T-helper 2 cell (primary cell): ENCODE measurements around the gene APOBEC3G.

ENCODE experiments used
- DNase-seq, 5 experiments: peaks; one replicate each; pipeline versions ENCODE4 v3.0.0 to v3.0.0-alpha.2; 2012 to 2022

Gene APOBEC3G

DNA sequence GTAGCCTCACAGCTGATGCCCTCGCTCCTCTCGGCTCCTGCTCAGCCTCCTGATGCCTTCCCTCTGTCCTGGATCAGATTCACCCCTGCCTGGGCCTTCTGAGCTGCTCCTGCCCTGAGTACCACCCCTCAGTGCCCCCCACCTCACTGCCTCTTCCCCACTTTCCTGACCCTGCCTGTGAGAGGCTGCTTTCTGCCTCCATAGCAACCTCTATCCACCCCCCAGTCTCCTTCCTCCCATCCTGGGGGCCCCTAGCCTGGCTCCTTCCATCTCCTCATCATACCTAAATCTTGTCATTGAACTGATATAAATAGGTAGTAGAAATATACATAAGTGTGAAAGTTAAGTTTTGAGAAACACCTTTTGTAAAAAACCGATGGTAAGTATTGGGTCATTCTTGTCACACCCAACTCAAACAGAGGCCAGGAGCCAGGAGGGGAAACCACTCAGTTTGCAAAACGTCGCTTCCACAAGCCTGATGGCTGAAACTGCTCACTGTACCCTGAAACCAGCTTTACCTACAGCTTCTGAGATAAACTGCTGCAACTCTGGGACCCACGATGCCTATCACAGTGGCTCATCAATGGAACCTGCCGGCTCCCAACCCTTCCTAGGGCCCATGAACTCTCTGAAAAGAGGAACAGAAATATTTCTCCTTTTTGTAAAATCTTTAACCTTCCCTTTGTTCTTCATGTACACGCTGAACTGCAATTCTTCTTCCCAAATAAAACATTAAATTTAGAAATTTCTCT is 15.2 kb downstream of the APOBEC3G start:
- peak in 1 of 5 experiments; percentile 57 for DNase-seq

- peak in 2 of 5 experiments; percentile 60 to 77 for DNase-seq
Measured at GRCh38 chr22:39094717-39095389, 17.8 kb downstream of the APOBEC3G start.

GRCh38 chr22:39095971-39096370 is 18.9 kb downstream of the APOBEC3G start:
- no peak for DNase-seq

GRCh38 chr22:39097098-39098020 is 20.3 kb downstream of the APOBEC3G start, which contains the start of gene APOBEC3H:
Gene APOBEC3H (plus strand): TSS chr22:39097244. CDS start chr22:39100279, 3,035 bp downstream.
- DNase-seq = peak in 2 of 5 experiments; percentile 53 to 69

- DNase-seq = peak in 1 of 5 experiments; percentile 22
Measured at GRCh38 chr22:39098026-39098425, 21.0 kb downstream of the APOBEC3G start.

GRCh38 chr22:39098576-39098975 is 21.5 kb downstream of the APOBEC3G start:
- DNase-seq = no peak

DNA sequence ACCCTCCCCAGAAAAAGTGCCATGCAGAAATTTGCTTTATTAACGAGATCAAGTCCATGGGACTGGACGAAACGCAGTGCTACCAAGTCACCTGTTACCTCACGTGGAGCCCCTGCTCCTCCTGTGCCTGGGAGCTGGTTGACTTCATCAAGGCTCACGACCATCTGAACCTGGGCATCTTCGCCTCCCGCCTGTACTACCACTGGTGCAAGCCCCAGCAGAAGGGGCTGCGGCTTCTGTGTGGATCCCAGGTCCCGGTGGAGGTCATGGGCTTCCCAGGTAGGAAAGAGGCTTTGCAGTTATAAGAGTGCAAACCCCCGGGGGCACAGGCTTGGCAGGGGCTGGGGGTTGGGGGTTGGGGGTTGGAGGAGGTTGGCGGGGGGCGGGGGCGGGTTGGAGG is 24.2 kb downstream of the APOBEC3G start:
- DNase-seq = no peak

DNA sequence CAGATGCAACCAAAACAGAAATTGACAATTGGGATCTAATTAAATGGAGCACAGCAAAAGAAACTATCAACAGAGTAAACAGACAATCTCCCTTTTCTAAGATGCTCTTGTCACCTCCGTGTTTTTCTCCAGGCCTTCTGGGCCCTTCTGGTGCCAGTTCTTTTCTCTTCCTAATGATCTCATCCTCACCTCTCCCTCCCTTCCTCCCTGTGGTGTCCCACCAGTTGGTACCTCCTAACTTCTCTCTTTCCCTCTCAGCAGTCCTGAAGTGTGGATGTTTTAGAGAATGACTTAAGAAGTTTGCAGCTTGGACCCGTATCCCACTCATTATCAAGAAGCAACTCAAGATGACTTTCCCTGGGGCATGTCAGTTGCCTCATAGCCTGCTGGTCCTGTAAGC is 26.4 kb downstream of the APOBEC3G start:
- no peak for DNase-seq

DNA sequence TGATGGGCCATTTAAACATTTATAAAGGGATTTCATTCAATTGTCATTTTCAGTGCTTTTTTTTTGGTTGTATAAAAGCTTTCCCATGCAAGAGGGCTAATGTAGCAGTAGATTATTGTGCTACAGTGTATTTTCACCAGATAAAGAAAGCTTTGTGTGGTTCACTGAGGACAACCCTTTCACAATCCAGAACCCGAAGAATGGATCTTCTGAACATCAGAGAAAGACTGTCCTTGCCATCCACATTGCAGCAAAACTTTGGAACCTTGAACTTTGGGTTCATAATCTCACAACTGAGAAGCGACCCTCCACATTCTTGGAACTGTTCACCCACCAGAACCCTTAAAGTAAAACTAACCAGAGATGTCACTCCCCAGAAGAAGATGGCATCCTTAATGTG is 29.3 kb downstream of the APOBEC3G start:
- DNase-seq = no peak

DNA sequence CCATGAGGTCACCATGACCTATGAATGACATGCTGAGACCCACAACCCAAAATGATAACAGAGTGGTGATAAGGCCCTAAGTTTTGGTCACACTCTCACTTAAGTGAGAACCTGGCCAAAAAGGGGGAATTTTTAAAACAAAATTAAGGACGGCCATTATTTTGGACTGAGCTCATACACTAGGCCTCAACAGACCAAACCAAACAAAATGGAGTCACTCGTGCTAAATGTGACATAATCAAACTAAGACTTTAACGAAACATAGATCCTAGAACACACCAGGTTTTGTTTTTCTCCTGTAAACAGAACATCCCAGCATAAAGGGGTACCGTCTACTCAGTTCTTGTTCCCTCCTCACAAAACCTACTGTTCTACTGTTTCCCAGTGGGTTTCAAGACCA is 31.4 kb downstream of the APOBEC3G start:
- no peak for DNase-seq

DNA sequence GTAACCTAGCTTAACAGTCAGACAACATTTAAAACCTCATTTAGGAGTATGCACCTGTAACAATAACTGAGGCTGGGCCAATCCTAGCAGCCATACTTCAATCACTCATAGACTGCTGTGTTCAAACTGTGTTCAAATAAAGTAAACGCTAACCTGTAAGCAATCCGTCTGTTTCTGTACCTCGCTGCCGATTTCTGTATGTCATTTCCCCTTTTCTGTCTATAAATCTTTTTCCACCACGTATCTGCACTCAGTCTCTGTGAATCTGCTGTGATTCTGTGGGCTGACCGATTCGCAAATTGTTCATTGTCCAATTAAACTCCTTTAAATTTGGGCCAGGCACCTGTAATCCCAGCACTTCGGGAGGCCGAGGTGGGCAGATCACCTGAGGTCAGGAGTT is 32.3 kb downstream of the APOBEC3G start:
- no peak for DNase-seq

- no peak for DNase-seq
Measured at GRCh38 chr22:39110631-39111561, 33.8 kb downstream of the APOBEC3G start.

DNA sequence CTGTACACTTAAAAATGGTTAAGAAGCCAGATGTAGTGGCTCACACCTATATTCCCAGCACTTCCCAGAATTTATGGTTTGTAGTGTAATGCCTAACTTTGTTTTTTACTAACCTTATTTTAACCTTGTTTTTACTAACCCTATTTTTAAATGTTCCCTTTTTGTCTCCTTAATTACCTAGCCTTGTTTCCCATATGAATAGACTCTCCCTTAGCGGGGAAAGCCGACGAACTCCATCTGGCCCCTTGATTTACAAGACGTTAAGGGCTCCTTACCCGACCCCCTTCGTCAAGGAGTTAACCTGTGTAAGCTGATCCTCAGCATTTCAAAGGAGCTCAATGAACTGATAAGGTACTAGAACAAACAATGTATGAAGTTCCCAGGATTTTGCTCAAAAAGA is 37.0 kb downstream of the APOBEC3G start:
- DNase-seq = no peak

DNA sequence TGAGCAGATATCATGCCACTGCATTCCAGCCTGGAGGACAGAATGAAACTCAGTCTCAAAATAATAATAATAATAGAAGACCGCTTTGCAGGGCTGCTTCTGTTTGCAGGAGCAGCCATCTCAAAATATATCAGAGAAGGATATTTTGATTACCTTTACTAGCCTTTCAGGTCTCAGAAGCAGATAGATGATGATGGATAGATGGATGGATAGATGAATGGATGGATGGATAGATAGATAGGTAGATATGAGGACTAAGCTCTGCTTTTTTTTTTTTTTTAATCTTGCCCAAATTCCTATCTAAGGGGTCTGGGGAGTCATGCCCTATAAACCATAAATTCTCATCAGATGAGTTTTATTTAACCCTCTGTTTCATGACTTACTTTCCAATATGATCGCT is 38.5 kb downstream of the APOBEC3G start:
- DNase-seq = no peak

GRCh38 chr22:39115977-39116621 is 39.0 kb downstream of the APOBEC3G start:
- DNase-seq = peak in 1 of 5 experiments; percentile 66

DNA sequence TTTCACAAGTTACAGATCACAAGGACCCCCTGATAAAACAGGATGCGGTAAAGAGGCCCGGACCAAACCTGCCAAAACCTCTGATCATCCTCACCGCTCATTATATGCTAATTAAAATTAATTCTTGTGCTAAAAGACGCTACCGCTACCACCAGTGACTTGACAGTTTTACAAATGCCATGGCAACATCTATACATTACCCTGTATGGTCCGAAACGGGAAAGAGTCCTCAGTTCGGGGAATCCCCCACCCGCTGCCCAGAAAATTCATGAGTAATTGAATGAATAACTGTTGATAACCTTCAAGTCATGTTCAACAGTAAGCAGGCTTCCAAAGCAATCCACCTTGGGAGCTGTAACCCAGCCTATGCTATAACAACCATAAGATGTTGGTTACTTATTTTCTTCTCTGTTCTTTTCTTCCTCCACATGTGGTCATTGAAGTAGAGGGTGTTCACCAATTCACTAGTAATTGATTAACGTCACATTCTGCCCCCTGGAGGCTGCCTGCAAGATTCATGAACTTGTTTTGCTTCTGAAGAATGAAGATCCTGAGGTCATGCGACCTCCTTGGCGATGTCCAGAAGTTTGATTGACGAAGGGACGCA is 40.6 kb downstream of the APOBEC3G start:
- DNase-seq = peak in 4 of 5 experiments; percentile 54 to 85 (median 70)

- DNase-seq = no peak
Measured at GRCh38 chr22:39120983-39121382, 43.9 kb downstream of the APOBEC3G start.

GRCh38 chr22:39122772-39123470 is 45.8 kb downstream of the APOBEC3G start:
- DNase-seq = no peak

DNA sequence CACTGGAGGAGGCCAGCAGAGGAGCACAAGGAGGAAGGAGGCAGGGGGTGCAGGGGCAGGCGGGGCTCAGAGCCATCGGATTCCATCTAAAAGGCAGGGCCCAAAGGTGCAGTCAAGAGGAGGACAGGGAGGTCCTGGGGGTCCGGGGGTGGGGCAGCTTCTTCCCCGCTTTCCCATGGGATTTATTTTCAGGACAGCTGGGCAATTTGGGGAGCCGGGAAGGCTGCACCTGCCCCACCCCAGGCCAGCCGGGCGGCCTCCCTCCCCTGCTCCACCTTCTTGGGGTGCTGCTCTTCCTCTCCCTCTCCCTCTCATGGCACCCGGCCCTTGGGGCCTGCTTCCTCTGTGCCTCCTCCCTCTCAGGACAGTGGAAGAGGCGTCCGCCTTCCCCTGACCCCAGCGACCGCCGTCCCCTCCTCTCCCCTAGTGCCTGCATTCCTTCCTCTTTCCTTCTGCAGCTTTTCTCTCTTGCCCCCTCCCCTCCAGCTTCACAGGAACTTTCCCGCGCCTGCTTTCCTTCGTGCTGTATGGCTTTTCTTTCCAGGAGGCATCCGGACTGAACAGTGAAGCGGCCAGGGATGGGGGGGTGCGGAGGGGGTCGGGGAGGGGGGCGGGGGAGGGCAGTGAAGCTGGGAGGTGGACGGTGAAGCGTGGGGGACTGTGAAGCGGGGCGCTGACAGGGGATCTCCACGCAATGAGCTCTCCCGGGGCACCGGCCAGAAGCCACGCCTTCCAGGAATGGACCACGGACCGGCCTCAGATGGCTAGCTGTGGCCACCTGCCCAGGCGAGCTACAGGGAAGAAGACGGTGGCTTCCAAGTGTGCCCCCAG is 46.9 kb downstream of the APOBEC3G start:
- DNase-seq = no peak
